ENCODE measurements around the gene KLK1.

- TF ChIP-seq CTCF (IDR thresholded peaks at IDR 0.05; ENCODE audit: low read depth, low read length) (peak; percentile 41), EZH2phosphoT487 (IDR thresholded peaks at IDR 0.05; ENCODE audit: low read depth) (no peak)
Observed at GRCh38 chr19:50794074-50794875, 29.3 kb downstream of the KLK1 start.
